ENCODE measurements around the gene MAB21L1.

MAB21L1 gene

DNA sequence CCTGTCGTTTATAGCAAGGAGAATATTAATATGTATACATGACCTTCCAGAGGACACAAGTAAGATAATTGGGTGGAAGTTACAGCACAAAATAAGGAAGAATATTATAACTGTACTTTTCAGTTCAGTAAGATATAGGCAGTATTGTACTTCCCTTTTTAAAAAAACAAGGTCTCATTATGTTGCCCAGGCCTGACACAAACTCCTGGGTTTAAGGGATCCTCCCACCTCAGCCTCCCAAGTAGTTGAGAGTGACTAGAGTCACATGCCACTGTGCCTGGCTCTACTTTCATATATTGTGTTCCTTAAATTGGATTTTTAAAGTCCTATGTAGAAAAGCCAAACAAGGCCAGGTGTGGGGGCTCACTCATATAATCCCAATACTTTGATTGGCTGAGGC lies 19.5 kb upstream of the MAB21L1 start:
- TF ChIP-seq ZFX (IDR thresholded peaks at IDR 0.05) = no peak
- TF ChIP-seq, protein P1, sequence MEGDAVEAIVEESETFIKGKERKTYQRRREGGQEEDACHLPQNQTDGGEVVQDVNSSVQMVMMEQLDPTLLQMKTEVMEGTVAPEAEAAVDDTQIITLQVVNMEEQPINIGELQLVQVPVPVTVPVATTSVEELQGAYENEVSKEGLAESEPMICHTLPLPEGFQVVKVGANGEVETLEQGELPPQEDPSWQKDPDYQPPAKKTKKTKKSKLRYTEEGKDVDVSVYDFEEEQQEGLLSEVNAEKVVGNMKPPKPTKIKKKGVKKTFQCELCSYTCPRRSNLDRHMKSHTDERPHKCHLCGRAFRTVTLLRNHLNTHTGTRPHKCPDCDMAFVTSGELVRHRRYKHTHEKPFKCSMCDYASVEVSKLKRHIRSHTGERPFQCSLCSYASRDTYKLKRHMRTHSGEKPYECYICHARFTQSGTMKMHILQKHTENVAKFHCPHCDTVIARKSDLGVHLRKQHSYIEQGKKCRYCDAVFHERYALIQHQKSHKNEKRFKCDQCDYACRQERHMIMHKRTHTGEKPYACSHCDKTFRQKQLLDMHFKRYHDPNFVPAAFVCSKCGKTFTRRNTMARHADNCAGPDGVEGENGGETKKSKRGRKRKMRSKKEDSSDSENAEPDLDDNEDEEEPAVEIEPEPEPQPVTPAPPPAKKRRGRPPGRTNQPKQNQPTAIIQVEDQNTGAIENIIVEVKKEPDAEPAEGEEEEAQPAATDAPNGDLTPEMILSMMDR (conservative IDR thresholded peaks at IDR 0.05) = no peak
- no peak overlapping the region for H3K27ac ChIP-seq

DNA sequence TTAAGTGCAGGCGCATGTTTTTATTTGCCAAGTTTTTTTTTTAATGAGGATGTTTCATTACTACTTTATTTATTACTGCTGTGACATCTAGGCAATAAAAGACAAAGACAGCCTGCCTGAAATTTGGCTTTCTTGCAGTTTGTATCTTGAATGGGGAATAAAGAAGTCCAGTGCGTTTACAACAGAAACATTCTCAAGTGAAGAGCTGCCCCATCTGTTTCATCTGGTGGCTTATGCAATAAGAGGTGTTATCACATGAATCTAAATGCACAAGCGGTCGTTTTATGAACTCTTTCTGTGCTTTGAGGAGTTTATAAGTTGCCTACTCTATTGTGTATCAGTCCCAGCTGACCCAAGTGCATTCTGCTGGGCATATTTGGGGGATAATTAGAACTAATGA lies 12.6 kb upstream of the MAB21L1 start:
- H3K27ac ChIP-seq = no peak overlapping the region
- no peak for TF ChIP-seq ZFX (IDR thresholded peaks at IDR 0.05)
- TF ChIP-seq, protein P1 (conservative IDR thresholded peaks at IDR 0.05) = no peak

DNA sequence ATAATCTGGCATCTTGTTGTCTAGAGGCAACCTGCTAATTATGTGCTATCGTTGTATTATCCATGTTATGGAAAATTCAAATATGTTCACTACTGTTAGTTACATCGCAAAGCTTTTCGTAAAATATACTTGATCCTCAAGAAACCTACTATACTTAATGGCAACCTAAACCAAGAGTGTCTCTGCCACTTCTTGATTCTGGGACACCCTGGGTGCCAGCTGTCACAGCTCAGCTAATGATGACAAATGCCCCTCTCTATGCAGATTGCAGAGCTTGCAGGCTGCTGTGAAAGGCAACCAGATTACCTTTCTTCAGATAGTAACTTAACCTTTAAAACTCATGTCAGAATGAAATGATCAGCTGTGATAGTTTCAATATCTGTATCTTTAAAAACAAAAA lies 8.9 kb upstream of the MAB21L1 start:
- no peak for TF ChIP-seq ZFX (IDR thresholded peaks at IDR 0.05)
- TF ChIP-seq, protein P1 (conservative IDR thresholded peaks at IDR 0.05) = no peak
- no peak overlapping the region for H3K27ac ChIP-seq

DNA sequence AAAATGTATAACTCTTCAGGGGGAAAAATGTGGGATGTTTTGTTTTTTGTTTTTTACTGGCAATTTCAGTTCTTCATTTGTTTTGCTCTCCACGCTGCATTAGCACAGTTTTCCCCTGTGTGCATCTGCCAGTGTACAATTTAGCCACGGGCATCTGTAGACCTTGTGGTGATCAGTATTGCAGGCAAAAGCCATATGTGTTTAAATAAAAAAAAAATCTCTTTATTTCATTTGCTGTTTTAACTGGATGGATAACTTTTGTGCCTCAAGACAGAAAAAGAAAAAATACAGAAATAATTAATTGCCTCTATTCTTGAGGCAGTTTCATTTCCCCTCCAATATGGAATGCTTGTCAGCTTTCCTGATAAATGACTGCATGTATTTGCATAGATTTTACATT lies 7.9 kb upstream of the MAB21L1 start:
- TF ChIP-seq, protein P1 (conservative IDR thresholded peaks at IDR 0.05) = no peak
- TF ChIP-seq ZFX (IDR thresholded peaks at IDR 0.05) = no peak
- H3K27ac ChIP-seq = no peak overlapping the region

DNA sequence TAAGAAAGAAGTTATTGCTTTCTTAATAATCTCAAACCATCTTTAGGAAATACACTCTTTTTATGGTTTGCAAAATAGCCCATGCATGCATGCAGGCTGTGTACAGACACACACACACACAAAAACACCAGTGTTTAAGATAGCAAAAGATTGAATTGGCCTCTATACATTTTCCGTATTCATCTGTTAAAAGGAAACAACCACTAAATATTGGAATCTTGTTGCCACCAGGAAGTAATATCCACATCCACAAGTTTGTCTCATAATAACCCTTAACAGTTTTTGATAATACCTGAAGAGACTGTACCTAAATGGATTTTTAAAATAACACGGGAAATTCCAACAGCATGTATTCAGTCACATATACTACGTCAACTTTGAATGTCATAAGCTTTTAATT lies 7.3 kb upstream of the MAB21L1 start:
- TF ChIP-seq, protein P1 (conservative IDR thresholded peaks at IDR 0.05) = no peak
- TF ChIP-seq ZFX (IDR thresholded peaks at IDR 0.05) = no peak
- H3K27ac ChIP-seq = no peak overlapping the region

DNA sequence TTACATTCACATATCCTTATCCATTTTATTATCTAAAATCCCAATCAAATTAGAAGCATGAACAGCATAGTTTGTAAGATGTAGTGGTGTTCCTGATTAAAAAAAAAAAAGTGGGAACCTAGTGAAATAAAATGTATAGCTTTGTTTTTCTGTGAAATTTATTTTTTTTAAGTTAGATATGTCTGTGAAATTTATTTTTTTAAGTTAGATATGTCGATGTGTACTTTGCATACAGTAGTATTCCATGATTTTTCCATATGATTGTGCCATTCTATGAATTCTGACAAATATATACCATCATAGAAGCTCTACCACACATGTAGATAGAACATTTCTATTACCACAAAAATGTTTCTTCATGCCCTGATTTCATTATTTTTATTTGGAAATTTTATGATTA lies 6.0 kb upstream of the MAB21L1 start:
- no peak overlapping the region for H3K27ac ChIP-seq

DNA sequence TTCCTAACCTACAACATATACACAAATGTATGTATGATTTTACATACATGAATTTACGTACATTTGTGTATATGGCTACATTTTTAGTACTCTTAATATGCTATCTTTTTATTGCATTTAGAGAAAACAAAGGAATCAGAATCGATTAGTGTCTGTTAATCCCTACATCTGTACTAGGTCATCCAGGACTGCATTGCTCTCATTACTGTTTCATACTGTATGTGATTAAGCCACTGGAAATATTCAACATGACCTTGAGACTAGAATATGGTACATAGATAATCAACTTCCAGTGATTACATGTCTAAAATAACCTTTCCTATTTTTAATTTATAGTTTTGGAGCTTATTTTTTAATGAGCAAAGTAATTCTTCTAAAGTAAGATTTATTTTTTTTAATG lies 5.3 kb upstream of the MAB21L1 start:
- H3K27ac ChIP-seq = no peak overlapping the region
- TF ChIP-seq, protein P1 (conservative IDR thresholded peaks at IDR 0.05) = no peak
- TF ChIP-seq ZFX (IDR thresholded peaks at IDR 0.05) = no peak

More for the DNA sequence above, 6.0 kb upstream of the MAB21L1 start:
- TF ChIP-seq, protein P1 (conservative IDR thresholded peaks at IDR 0.05) = no peak
- TF ChIP-seq ZFX (IDR thresholded peaks at IDR 0.05) = no peak

Data from C4-2B (cell line).